Colon (tissue), 2 donors: ENCODE data around the gene GZMA.
"Not testable (repeated sequence)": the region's sequence is repeated elsewhere in the genome, so short reads cannot be mapped to it uniquely, and the experiment has no call there.

Experiments
- FAIRE-seq: peaks from 2 replicates; lab custom pipeline; 2012; peaks lifted over from hg19 to GRCh38; lab: Jason Lieb, UNC
- donor health status: control.
- donor health status: control.

GZMA gene

DNA sequence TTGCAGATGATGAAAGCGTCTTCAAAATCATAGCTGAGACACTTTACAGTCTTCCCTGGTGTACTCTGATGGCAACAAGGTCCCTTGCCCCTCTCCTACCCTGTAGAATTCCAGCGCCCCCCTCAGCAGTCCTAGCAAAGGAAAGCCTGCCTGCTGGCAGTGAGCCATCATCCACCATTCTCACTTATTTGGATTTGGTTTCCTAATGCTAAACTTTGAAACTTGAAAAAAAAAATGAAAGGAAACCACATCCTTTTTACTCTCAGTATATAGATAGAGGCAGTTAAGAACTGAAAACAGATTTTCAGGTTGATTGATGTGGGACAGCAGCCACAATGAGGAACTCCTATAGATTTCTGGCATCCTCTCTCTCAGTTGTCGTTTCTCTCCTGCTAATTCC, at the start of gene GZMA:
Gene GZMA (plus strand): TSS at position 299 of the 400 bp plus-strand sequence. CDS start 37 bp downstream, at position 336.
- FAIRE-seq: no peak

DNA sequence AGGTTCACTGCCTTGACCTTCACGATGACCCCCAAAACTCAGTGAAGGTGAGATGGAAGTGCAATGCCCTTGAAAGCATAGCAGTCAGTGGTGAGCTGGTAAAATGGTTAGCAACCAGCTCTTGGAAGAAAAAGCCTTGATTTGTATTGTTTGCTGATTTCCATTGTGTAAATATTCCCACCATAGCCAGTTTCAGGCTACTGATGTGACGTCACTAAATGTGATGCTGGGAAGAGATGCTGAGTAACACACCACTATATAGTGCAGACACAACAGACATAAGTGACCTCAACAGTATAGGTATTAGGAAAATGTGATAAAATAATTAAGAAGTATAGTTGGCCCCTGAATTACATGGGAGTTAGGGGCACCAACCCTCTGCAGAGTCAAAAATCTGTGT, 47.3 kb upstream of the GZMA start:
- FAIRE-seq: no peak

DNA sequence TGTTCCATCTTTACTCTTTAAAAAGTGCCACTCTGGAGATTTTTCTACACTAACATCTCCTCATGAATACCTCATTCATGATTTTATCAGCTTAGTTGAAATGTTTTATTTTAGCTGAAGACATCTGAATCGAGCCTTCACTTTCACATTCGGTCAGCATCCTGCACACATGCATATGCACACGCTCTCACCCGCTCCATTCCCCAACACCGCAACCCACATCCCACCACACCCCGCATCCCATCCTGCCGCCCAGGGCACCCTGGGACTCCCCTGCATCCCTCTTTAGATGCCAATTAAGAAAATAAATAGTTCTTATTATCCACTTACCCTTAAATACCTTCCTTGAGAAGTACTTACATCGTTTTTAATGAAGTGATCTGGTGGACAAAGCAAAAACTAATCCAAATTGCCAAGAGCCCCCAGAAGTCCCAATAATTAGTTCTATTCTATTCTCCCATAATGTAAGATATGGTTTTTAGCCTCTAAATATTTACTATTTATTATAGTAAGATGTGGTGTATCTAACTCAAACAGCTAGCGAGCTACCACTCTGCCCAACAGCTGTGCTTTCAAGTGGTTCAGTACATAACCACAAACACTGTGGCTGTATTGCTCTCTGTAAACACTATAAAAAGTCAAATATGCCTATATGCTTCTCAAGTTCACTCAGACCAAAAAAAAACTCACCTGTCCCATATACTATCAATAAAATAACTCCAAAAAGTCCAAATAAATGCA, 40.2 kb upstream of the GZMA start:
- no peak for FAIRE-seq

- FAIRE-seq: no peak
Measured at GRCh38 chr5:55063220-55063863, 39.1 kb upstream of the GZMA start.

DNA sequence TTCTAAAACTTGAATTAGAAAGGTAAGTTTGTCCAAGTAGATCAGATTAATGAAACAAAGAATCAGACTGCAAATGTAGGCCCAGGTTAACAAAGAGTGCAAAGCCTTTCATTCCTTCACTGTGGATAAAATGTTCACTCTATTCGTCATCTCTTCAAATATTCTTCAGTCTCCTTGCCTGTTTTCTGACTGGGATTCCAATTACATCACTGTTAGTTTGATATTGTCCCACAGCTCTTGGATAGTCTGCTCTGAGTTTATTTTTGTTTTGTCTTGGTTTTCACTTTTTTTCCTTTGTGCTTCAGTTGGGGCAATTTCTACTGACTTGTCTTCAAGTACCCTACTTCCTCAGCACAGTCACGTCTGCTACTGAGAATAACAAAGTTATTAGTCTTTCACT, 38.5 kb upstream of the GZMA start:
- FAIRE-seq: no peak

DNA sequence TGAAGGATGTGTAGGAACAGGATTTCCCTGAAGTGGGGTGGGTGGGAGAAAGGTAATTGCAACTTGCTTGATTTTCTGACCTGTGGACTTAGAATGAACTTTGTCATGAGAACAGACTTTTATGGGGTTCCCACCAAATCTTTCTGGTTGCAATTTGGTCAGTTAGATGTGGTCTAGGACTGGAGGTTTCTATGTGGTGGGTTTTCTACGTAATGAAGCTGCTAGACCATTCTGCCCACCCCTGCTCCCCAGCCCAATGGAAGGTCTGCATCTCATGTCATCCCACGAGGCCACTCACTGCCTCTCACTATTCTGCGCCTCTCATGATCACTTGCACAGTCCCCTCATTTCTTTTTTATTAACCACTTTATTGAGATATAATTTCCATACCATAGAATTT, 37.9 kb upstream of the GZMA start:
- no peak for FAIRE-seq

DNA sequence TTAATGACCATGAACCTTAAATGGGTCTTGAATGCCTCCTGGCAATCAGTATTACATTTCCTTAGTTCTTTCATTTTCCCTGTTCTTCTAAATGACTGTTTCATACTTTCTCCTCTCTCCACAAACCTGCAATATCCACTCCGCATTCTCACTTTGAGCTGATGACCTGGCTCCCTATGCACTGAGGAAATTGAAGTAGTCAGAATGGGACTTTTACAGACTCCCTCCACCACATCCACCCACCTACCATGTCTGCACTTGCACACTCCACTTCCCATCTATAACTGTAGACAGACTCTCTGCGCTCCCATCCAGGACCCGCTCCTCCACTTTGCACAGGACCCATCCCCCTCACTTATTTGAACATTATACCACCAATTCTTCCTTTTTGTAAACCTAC, 36.2 kb upstream of the GZMA start:
- FAIRE-seq: no peak

DNA sequence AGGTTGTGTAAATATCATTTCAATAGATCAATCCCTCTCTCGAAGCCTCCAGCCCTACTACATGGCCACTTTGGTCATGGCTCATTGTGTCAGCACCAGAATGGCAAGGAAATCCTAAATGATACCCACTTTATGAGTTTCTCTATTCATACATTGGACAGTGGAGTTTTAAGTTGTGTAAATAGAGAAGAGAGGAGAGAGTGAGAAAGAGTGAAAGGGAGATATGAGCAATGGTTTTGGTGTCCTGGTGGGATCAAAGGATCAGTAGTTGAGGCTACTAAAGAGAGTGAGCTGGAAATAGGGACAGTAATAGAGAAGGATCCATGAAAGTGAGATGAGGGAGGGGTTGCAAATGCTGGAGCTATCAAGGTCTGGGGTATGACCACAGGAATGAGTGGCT, 31.5 kb upstream of the GZMA start:
- FAIRE-seq: no peak

GRCh38 chr5:55071413-55071812, 31.0 kb upstream of the GZMA start:
- FAIRE-seq: no peak

DNA sequence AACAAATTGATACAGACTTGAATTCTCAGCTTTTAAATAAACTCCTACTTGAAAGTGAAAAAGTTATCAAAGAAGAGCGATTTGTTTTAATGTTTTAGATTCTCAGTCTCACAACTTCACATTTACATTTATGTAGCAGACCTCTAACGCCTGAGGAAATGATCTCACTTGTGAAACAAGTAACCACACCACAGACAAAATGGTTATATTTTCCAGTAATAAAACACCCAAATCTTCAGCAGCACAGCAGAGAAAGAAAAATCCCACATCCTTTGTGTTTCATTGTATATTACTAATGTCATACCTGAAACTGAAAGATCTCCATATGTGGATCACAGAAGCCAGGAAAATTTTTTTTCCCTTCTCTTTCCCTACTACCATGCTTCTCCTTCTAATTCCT, 29.8 kb upstream of the GZMA start:
- no peak for FAIRE-seq

DNA sequence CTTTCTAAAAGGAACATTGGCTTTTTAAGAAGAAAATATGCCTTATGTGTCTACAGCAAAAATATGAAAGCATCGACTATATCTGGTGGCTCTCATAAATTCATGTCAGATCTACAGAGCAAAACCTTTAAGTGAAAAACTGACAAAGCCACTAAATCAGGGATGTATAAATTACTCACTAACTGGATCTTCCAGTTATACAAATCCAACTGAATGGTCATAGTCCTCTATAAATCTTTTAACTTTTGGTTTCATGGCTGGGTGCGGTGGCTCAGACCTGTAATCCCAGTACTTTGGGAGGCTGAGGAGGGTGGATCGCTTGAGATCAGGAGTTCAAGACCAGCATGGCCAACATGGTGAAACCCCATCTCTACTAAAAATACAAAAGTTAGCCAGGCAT, 29.2 kb upstream of the GZMA start:
- FAIRE-seq: no peak

GRCh38 chr5:55081541-55081940, 20.9 kb upstream of the GZMA start:
- no peak for FAIRE-seq

- not testable (repeated sequence) for FAIRE-seq
Measured at GRCh38 chr5:55089301-55089700, 13.1 kb upstream of the GZMA start.

DNA sequence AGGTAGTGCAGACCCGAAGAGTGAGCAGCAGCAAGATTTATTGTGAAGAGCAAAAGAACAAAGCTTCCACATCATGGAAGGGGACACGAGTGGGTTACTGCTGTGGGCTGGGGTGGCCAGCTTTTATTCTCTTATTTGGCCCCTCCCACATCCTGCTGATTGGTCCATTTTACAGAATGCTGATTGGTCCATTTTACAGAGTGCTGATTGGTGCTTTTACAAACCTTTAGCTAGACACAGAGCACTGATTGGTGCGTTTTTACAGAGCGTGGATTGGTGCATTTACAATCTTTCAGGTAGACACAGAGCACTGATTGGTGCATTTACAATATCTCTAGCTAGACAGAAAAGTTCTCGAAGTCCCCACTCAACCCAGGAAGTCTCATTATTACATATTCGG, 11.4 kb upstream of the GZMA start:
- not testable (repeated sequence) for FAIRE-seq

- FAIRE-seq: no peak
Measured at GRCh38 chr5:55096182-55096581, 6.3 kb upstream of the GZMA start.

DNA sequence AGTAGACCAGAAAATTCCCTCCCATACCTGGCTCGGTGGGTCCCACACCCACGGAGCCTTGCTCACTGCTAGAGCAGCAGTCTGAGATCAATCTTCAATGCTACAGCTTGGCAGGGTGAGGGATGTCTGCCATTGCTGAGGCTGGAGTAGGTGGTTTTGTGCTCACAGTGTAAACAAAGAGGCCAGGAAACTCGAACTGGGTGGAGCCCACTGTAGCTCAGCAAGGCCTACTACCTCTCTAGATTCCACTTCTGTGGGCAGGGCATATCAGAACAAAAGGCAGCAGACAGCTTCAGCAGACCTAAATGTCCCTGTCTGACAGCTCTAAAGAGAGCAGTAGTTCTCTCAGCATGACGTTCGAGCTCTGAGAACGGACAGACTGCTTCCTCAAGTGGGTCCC, 5.6 kb upstream of the GZMA start:
- FAIRE-seq: no peak

GRCh38 chr5:55101148-55101547, 1.3 kb upstream of the GZMA start:
- not testable (repeated sequence) for FAIRE-seq

DNA sequence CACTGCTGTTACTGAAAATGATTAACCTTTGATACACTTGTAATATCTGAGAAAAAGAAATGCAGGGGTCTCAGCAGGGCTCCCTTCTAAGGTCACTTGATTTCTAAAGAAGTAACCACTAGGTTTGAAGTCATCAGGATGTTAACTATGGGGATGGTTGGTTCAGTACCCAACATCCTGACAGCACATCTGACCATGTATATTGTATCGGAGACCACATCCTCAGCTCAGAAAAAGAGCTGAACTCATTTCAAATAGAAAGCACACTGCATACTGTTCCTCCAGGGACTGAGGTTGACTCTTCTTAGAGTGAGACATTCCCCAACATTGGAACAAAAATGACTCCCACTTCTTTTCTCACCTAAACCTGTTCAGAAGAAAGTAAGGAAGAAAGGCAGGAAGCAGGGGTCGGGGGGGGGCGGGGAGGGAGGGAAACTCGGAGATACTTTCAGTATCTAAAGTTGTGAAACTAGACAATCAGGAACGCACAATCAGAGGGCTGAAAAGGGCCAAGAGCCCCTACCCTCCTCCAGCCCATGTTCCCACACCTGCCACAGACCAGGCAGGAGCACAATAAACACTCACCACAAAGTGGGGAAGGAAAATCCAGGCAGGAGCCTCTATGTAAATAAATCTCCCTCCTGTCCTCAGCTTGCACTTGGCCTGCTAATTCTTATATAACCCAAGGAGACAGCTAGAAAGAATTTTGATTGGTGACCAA, 730 bp upstream of the GZMA start:
- no peak for FAIRE-seq

- FAIRE-seq: no peak
Measured at GRCh38 chr5:55104036-55104772, 1.8 kb downstream of the GZMA start.

GRCh38 chr5:55104946-55105701, 2.7 kb downstream of the GZMA start:
- no peak for FAIRE-seq

GRCh38 chr5:55105976-55106375, 3.5 kb downstream of the GZMA start:
- not testable (repeated sequence) for FAIRE-seq

- FAIRE-seq: no peak
Measured at GRCh38 chr5:55108661-55109060, 6.2 kb downstream of the GZMA start.
